Psoas muscle (tissue), 8 donors: ENCODE data around the gene PRDX2. TPM values are rescaled to one million over a fixed set of nuclear protein-coding genes. Genes with fewer than 3 reads are reported as not detected.
A peak's percentile ranks its signal among the peaks of the same experiment; 100 is the strongest.

Experiments
- ATAC-seq, 4 donors: fragments of 200-7000 bp; cut with Tn5 transposase; one replicate each; pipeline ENCODE4 v1.9.1; 2020; ENCODE audit warnings: moderate library complexity in 3 of 4, mild to moderate bottlenecking in 2 of 4
- DNase-seq, 2 donors: peaks; one replicate each; pipeline ENCODE4 v3.0.0-alpha.2; 2020
- H3K27ac ChIP-seq: fragments of 200-600 bp; one replicate; pipeline ENCODE4 v1.8.0; 2022
- H3K27me3 ChIP-seq, 3 donors: fragments of 200-600 bp in 1 of 3; one replicate each; pipeline versions ENCODE4 v1.6.1 to v1.8.0; 2013 to 2022; ENCODE audit warnings: low read length in 2 of 3, mild to moderate bottlenecking in 2 of 3, moderate library complexity in 1 of 3; ENCODE audit not compliant: insufficient read depth in 3 of 3
- H3K36me3 ChIP-seq, 2 donors: fragments of 200-600 bp in 1 of 2; one replicate each; pipeline versions ENCODE4 v1.6.1 to v1.8.0; 2013 to 2022; ENCODE audit warnings: low read depth in 1 of 2, mild to moderate bottlenecking in 1 of 2, moderate library complexity in 1 of 2; ENCODE audit not compliant: insufficient read depth in 1 of 2
- H3K4me1 ChIP-seq: fragments of 200-600 bp; one replicate; pipeline ENCODE4 v1.8.0; 2022
- H3K4me3 ChIP-seq: fragments of 200-600 bp; one replicate; pipeline ENCODE4 v1.8.0; 2022; ENCODE audit warnings: mild to moderate bottlenecking
- H3K9me3 ChIP-seq: fragments of 200-600 bp; one replicate; pipeline ENCODE4 v1.8.0; 2022
- CTCF ChIP-seq: fragments of 200-600 bp; IDR thresholded peaks from one replicate; pipeline ENCODE4 v1.8.0; 2022; ENCODE audit warnings: antibody characterized with exemption
- WGBS, 3 donors: extraction: QIAGEN DNeasy Blood & Tissue Kit; methylation state at CpG; one replicate each; pipeline versions ENCODE4 v1.1.6 to v1.1.7; 2013; 5-methylcytosine and 5-hydroxymethylcytosine counted together
- intact Hi-C, 2 donors: fragments of 100-400 bp; cut with DNase I; formaldehyde crosslinking; loops; one replicate each; pipeline versions ENCODE4 v1.11.0 to v1.14.2; 2022
- polyA plus RNA-seq, 3 donors: library from polyadenylated mRNA; stranded (reverse); fragments of 200-250 nt; gene quantifications; one replicate each; pipeline ENCODE4 v1.2.3, GENCODE V29; 2013
- total RNA-seq, 4 donors: library from RNA; stranded (reverse); fragmentation: NEBNext Ultra II Directional in 2 of 4; extraction: Animal tissue kit (Norgen Biotek cat#: 25700) in 2 of 4; gene quantifications; one replicate each; pipeline versions ENCODE4 v1.2.1 to v1.2.4, GENCODE V29; 2021 to 2023
- donor health status: healthy with polysubstance abuse.
- donor health status: DM: no; HTN: no; CAD: no; lungs with moderate emphysema.
- donor health status: Bipolar disorder and iron deficiency.
- donor health status: healthy.
- donor health status: DM: yes; HTN: yes; CAD: no.
- donor health status: DM: no; HTN: no; CAD: no.
- donor health status: DM: no; HTN: no; CAD: no.
- donor health status: DM: yes; HTN: yes; CAD: no.

The PRDX2 gene
- total and polyA plus RNA-seq, 7 donors = 273 to 535 (median 396) TPM

DNA sequence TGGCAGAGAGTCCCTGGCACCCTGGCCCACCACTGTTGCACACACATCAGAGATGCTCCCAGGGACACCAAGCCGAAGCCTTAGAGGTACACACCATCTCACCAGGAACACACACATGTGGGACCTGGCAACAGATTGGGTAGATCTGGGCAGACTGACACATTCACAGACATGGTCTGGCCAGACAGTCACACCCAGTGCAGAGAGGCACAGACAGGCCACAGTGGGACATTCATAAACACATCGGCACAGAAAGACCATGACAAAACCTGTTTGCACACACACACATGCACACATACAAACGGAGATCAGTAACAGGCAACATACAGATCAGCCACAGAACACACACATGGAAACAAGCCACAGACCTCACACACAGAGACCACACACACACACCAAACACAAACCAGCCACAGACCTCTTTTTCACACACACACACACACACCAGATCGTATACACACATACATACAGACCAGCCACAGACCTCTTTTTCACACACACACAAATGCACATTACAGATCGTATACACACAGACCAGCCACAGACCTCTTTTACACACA is 16.6 kb downstream of the PRDX2 start:
- H3K36me3 ChIP-seq = no peaks in the 10 kb centered on the region
- DNase-seq (no peak), ATAC-seq (no peak)
- TF ChIP-seq CTCF = no peak
- no peaks in the 10 kb centered on the region for H3K27me3 ChIP-seq
- H3K27ac ChIP-seq = peak overlapping the region; percentile 82
- no peaks in the 10 kb centered on the region for H3K9me3 ChIP-seq
- H3K4me1 ChIP-seq = peaks cover 35% of the 10 kb centered on the region
- intact Hi-C loops = no loop called here
- WGBS, 3 donors = 57 to 75% (median 63%) methylated on average over 5 of the region's 5 CpGs
- H3K4me3 ChIP-seq = no peak overlapping the region

DNA sequence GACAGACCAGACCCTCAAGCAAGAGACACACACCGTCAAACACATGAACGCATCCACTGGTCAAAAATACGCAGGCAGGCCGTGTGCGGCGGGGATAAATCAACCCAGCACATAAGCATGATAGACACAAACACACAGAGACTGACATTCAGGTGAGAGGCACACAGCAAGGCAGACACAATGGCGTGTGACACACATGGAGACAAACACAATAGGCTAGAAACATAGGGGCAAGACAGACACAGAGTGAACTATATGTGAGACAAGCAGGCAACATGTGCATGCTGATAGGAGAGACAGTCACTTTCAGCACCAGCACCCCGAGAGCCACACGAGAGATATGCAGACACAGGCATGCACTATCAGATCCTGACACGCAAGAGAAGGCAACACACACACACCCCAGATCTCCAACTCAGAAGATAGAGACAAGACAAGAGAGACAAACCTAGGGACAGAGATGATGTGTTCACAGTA is 17.2 kb downstream of the PRDX2 start:
- no peaks in the 10 kb centered on the region for H3K9me3 ChIP-seq
- no peaks in the 10 kb centered on the region for H3K36me3 ChIP-seq
- ATAC-seq (no peak), DNase-seq (no peak)
- intact Hi-C loops = no loop called here
- H3K27ac ChIP-seq = peak overlapping the region; percentile 82
- WGBS, 3 donors = 64 to 67% (median 66%) methylated on average over 10 of the region's 10 CpGs
- H3K4me1 ChIP-seq = peaks cover 36% of the 10 kb centered on the region
- no peak overlapping the region for H3K4me3 ChIP-seq
- no peaks in the 10 kb centered on the region for H3K27me3 ChIP-seq
- no peak for TF ChIP-seq CTCF

DNA sequence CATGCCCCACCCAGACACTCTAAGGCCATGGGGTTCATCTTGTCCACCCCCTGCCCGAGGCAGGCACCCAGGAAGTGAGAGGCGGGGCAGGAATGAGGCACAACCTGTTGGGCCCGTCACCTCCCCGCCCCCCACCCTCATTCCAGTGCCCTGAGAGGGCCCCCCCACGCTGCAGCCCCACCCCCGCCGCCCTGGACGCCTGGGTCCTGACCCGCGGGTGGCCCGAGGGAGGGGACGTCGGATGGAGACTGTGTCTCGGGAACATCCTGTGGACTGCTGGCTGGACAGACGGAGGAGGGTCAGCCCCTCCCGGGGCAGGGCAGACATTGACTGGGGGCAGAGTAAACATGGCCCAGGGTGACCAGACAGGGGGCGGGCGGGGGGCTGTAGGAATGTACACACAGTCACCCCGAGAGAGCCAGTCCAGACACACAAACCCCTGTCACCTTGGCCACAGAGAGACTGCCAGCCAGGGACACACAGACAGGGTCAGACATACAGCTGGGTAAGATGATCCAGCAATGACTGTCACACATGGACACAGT is 17.7 kb downstream of the PRDX2 start:
- WGBS, 3 donors = 24 to 35% (median 26%) methylated on average over 12 to 19 of the region's 19 CpGs
- no peaks in the 10 kb centered on the region for H3K9me3 ChIP-seq
- H3K27ac ChIP-seq = peak overlapping the region; percentile 82
- no peaks in the 10 kb centered on the region for H3K36me3 ChIP-seq
- peak overlapping the region; percentile 7 for H3K4me3 ChIP-seq
- no peak for TF ChIP-seq CTCF
- H3K27me3 ChIP-seq = no peaks in the 10 kb centered on the region
- H3K4me1 ChIP-seq = peaks cover 37% of the 10 kb centered on the region
- no peak for ATAC-seq
- intact Hi-C loops = no loop called here
- DNase-seq = peak; percentile 59 to 77

GRCh38 chr19:12783291-12783848 is 18.2 kb downstream of the PRDX2 start:
- intact Hi-C loops = no loop called here
- Histone ChIP-seq H3K4me1 (peaks cover 39% of the 10 kb centered on the region), H3K36me3 (no peaks in the 10 kb centered on the region), H3K4me3 (peak overlapping the region; percentile 60), H3K9me3 (no peaks in the 10 kb centered on the region), H3K27ac (peak overlapping the region; percentile 82), H3K27me3 (no peaks in the 10 kb centered on the region)
- WGBS, 3 donors = 18 to 43% (median 24%) methylated on average over 14 to 16 of the region's 16 CpGs
- DNase-seq (no peak), ATAC-seq (no peak)
- no peak for TF ChIP-seq CTCF
